Measurements from ENCODE around the gene HEXIM2.

HEXIM2 gene

DNA sequence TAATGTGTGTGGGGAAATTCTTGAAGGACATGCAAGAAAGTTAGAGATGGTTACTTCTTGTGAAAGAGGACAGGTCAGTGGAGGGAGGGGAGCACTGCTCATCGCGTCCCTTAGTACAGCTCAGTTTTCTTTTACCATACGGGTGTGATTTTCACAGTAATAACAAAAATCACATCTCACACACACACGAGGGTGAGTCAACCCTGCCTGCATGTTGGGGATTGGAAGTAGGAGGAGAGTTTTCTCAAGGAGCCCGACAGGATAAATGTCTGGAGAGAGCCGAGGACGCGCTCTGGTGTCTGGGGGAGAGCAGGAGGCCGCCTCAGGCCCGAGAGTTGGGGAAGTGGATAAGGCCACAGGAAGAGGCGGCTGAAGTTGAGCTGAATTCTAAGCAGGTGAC lies 45.8 kb upstream of the HEXIM2 start:
- ChIA-PET CTCF (interaction anchor here (4.2 kb wide), 1 partner anchor 20 kb away, joined by 21 read pairs; the partner anchor contains the start of gene ACBD4), POLR2A (no interaction called here)
- TF ChIP-seq, protein P1, sequence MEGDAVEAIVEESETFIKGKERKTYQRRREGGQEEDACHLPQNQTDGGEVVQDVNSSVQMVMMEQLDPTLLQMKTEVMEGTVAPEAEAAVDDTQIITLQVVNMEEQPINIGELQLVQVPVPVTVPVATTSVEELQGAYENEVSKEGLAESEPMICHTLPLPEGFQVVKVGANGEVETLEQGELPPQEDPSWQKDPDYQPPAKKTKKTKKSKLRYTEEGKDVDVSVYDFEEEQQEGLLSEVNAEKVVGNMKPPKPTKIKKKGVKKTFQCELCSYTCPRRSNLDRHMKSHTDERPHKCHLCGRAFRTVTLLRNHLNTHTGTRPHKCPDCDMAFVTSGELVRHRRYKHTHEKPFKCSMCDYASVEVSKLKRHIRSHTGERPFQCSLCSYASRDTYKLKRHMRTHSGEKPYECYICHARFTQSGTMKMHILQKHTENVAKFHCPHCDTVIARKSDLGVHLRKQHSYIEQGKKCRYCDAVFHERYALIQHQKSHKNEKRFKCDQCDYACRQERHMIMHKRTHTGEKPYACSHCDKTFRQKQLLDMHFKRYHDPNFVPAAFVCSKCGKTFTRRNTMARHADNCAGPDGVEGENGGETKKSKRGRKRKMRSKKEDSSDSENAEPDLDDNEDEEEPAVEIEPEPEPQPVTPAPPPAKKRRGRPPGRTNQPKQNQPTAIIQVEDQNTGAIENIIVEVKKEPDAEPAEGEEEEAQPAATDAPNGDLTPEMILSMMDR (IDR thresholded peaks at IDR 0.05; ENCODE audit: control extremely low read depth, extremely low read depth, low read depth, missing control alignments) = no peak
- DNase-seq (ENCODE audit: extremely low spot score) = no peak

DNA sequence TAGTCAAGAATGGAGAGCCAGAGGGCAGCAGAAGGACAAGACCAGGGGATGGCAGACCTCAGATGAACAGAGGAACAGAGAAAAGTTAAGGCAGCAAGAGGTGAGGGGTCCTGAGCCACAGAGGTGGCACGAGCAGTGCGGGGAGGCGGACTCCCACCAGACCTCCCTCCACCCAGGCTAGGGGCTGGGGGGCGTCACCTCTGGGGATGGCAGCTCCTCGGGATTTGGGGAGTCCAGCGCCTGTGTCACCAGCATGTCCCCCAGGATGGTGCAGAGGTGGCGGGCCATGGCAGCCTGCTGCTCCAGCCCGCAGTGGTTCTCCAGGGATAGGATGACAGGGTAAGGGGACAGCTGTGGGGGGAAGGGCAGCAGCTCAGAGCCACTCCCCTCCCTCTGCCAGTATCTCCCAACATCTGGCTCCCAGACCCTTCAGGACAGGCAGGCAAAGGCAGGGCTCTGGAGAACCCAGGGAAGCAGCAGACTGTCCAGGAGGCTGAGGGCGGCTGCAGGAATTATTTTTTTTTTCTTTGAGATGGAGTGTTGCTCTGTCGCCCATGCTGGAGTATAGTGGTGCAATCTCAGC lies 45.1 kb upstream of the HEXIM2 start:
- DNase-seq (ENCODE audit: extremely low spot score) = no peak
- TF ChIP-seq, protein P1 (IDR thresholded peaks at IDR 0.05; ENCODE audit: control extremely low read depth, extremely low read depth, low read depth, missing control alignments) = no peak
- POLR2A ChIA-PET = no interaction called here
- CTCF ChIA-PET = interaction anchor here (4.2 kb wide), 1 partner anchor 19 kb away, joined by 21 read pairs; the partner anchor contains the start of gene ACBD4

DNA sequence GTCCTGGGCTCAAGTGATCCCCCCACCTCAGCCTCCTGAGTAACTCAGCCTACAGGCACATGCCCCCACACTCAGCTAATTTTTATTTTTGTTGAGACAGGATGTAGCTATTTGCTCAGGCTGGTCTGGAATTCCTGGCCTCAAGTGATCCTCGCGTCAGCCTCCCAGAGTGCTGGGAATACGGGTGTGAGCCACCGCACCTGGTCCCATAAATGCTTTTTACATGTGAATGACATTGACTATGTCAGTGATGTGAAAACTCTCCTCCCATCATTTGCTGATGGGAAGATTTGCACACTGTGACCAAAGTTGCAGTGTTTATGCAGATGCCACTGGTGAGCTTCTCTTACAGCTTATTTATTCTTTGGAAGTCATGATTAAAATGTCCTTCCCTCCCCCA lies 44.3 kb upstream of the HEXIM2 start:
- ChIA-PET POLR2A (no interaction called here), CTCF (interaction anchor here (3.0 to 4.2 kb wide), 3 partner anchors 18 to 80 kb away, joined by 10 to 30 read pairs (median 21); partner anchors contain the start of gene ACBD4)
- TF ChIP-seq, protein P1 (IDR thresholded peaks at IDR 0.05; ENCODE audit: control extremely low read depth, extremely low read depth, low read depth, missing control alignments) = no peak
- DNase-seq (ENCODE audit: extremely low spot score) = no peak

DNA sequence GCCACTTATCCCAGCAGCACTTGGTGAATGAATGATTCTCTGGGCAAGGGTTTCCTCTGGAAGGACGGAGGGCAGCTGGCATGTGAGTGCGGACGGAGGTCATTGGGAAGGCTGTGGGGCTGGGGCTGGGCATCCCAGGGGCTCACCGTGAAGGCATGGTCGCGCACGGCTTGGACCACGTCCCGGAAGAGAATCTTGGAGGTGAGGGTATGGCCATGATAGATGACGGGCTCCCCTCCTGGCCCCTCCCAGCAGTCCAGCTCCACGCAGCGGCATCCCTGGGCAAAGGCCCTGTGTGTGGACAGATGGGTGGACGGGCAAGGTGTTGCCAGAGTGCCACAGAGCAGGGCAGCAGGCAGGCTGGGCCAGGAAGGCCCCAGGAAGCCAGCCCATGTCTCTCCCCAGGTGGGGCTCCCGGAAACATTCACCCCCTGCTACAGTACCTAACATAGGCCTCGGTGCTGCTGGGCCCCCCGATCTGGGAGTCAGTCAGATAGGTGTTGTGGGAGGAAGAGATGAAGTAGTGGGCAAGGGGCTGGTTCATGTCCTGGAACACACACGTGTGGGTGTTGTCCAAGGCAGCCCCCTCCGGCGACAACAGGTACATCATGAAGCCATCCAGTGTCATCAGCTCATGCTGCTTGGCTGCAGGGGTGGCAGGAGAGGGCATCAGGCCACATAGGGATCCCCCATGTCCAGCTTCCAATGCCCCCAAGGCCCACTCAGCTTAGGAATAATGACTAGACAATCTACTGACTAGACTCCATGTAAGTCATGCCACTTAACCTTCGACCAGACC lies 43.6 kb upstream of the HEXIM2 start:
- ChIA-PET POLR2A (no interaction called here), CTCF (interaction anchor here (1.1 to 4.2 kb wide), 5 partner anchors 13 to 198 kb away, joined by 4 to 30 read pairs (median 10); partner anchors contain the start of gene ACBD4)
- DNase-seq (ENCODE audit: extremely low spot score) = no peak
- TF ChIP-seq, protein P1 (IDR thresholded peaks at IDR 0.05; ENCODE audit: control extremely low read depth, extremely low read depth, low read depth, missing control alignments) = no peak

DNA sequence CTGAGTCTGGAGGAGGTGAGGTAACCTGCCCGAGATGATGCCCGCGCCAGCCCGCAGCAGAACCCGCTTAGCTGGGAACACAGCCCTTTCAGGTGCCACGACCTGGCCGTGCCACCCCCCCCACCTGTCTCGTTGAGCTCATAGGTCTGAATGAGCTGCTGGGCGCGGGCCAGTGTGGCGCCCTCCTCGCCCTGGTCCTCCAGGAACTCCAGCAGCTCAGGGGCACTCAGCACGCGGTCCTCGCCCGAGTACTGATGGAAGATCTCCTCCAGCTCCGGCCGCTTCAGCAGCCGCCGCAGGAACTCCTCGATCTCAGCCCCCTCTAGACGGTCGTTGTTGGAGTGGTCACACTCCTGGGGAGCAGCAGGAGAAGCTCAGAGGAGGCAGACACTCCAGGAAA lies 43.0 kb upstream of the HEXIM2 start:
- TF ChIP-seq, protein P1 (IDR thresholded peaks at IDR 0.05; ENCODE audit: control extremely low read depth, extremely low read depth, low read depth, missing control alignments) = no peak
- ChIA-PET CTCF (interaction anchor here (0.7 to 4.2 kb wide), 6 partner anchors 9 to 199 kb away, joined by 3 to 30 read pairs (median 8); partner anchors contain the start of gene ACBD4), POLR2A (no interaction called here)
- DNase-seq (ENCODE audit: extremely low spot score) = no peak

DNA sequence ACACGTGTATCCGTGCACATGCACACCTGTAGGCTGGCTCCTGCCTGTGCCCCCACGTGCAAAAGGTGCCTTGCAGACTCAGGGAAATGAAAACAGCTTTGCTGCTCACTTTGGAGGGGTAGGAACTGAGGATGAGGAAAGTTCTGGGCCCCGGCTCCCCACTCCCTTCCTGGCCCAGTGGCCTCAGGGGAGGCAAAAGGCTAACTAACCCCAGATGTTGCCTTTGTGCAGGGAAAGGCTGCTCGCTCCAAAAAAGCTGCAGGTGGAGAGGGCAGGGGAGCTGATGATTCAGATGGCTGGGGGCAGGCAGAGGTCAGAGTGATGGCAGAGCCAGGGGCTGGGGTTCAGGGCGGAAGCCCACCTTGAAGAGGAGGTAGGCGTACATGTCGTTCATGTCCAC lies 41.7 kb upstream of the HEXIM2 start:
- TF ChIP-seq, protein P1 (IDR thresholded peaks at IDR 0.05; ENCODE audit: control extremely low read depth, extremely low read depth, low read depth, missing control alignments) = no peak
- no peak for DNase-seq (ENCODE audit: extremely low spot score)
- ChIA-PET CTCF (interaction anchor here (1.3 to 4.0 kb wide), 3 partner anchors 15 to 78 kb away, joined by 7 to 30 read pairs (median 10); partner anchors contain the start of gene ACBD4), POLR2A (interaction anchor here (0.5 to 1.1 kb wide), 2 partner anchors 30 to 35 kb away, joined by 3 to 4 read pairs; no protein-coding TSS in a partner anchor)

Data from GM10248 (cell line).